Body of pancreas (tissue), 4 donors: Measurements from ENCODE around the gene ELL2. TPM values are rescaled to one million over a fixed set of nuclear protein-coding genes. Genes with fewer than 3 reads are reported as not detected.

Experiments
- ATAC-seq: fragments of 150-250 bp; one replicate; pipeline ENCODE4 v1.9.1; 2016
- DNase-seq, 4 donors: peaks; one replicate each; pipeline ENCODE4 v3.0.0-alpha.2; 2019
- H3K27ac ChIP-seq, 4 donors: fragments of 200-600 bp; sonication (generic); 1 replicate in 3 of 4; 2 replicates in 1 of 4; pipeline versions ENCODE4 v1.5.1 to v1.6.1; 2016 to 2019; ENCODE audit warnings: mild to moderate bottlenecking in 1 of 4, mixed read lengths in 1 of 4, moderate library complexity in 1 of 4
- H3K27me3 ChIP-seq, 2 donors: fragments of 200-600 bp; sonication (generic); one replicate each; pipeline ENCODE4 v1.6.0; 2016; ENCODE audit warnings: mild to moderate bottlenecking in 1 of 2
- H3K36me3 ChIP-seq, 2 donors: fragments of 200-600 bp; sonication (generic); replicated peaks in 1 of 2; 2 replicates each; pipeline ENCODE4 v1.5.1; 2016; ENCODE audit warnings: low read depth in 2 of 2; ENCODE audit not compliant: insufficient read depth in 1 of 2
- H3K4me1 ChIP-seq: fragments of 200-600 bp; sonication (generic); one replicate; pipeline ENCODE4 v1.6.0; 2016
- H3K4me3 ChIP-seq, 2 donors: fragments of 200-600 bp; sonication (generic); 1 replicate in 1 of 2; 2 replicates in 1 of 2; pipeline ENCODE4 v1.5.1; 2016 to 2019
- H3K9me3 ChIP-seq, 3 donors: fragments of 200-600 bp; sonication (generic); 1 replicate in 2 of 3; 2 replicates in 1 of 3; pipeline ENCODE4 v1.5.1; 2016
- POLR2A ChIP-seq, 3 donors: fragments of 450-650 bp; IDR thresholded peaks; one replicate each; pipeline ENCODE4 v1.6.1; 2016; ENCODE audit warnings: antibody characterized with exemption in 3 of 3, mild to moderate bottlenecking in 2 of 3
- WGBS, 2 donors: methylation state at CpG; one replicate each; pipeline ENCODE4 v1.1.5; 2017; 5-methylcytosine and 5-hydroxymethylcytosine counted together
- intact Hi-C: fragments of 100-400 bp; cut with DNase I; formaldehyde crosslinking; loops from one replicate; pipeline ENCODE4 v1.15.1; 2023
- total RNA-seq, 2 donors: library from RNA; depleted of rRNA; stranded (reverse); fragments of >200 nt; gene quantifications; one replicate each; pipeline ENCODE4 v1.1.0, GENCODE V29; 2016
- TF ChIP-seq, protein P1 (sequence below), 7 experiments: fragments of 450-650 bp in 4 of 7; fragments of 200-600 bp in 3 of 7; sonication (generic) in 3 of 7; IDR thresholded peaks; one replicate each; pipeline ENCODE4 v1.5.1; 2016 to 2019; ENCODE audit warnings: antibody characterized with exemption in 7 of 7

The ELL2 gene
- total RNA-seq, 2 donors from 2014 or later: 100 to 104 TPM

DNA sequence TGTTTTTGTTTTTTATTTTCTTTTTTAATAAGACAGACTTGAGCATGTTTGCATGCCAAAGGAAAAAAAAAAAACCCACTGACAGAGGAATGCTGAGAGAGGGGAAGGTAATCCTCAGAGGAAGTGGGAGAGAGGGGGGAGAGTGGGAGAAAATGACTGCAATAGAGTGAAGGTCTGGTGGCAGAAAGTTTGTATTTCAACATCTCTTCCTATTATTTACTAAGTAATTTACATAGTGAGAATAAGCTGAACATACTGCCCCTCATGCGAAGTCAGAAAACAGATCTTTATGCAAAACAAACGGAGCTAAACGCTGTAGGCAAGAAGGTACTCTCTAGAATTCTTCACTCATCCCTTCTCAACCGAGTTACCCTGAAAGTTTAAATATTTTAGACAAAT, 45.0 kb downstream of the ELL2 start:
- peak overlapping the region in 1 of 4 donors; percentile 17 for H3K27ac ChIP-seq

DNA sequence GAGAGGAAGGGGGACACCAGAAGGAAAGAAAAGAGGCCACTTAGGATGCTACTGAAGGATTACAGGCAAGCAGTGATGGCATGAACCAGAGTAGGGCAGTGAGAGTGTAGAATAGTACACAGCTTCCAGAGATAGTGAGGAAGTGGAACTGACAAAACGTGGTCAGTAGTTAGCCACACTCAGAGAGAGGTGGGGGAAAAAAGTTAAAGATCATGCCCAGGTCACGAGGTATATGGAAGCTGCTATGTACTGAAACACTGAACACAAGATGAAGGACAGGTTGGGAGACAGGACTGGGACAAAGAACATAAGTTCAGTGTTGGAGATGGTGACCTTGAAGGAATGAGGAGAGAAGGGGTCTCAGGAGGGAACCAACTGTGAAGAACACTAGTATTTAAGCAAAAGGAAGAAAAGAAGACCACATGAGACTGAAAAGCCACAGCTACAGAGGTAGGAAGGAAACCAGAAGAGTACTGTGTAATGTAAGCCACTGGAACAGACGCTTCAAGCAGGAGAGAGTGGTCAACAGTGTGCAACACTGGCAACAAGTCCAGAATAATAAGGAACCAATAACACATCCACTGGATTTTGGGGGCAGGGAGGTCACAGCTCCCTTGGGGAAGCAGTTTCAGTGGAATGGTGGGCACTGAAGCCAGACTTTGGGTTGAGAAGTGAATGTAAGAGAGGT, 45.5 kb downstream of the ELL2 start:
- intact Hi-C loops: no loop called here
- H3K4me1 ChIP-seq: peaks cover 46% of the 10 kb centered on the region
- H3K4me3 ChIP-seq: no peak overlapping the region
- peak; percentile 16 for ATAC-seq
- H3K36me3 ChIP-seq: peaks cover 0 to 3% of the 10 kb centered on the region in 2 donors
- 56 to 86% methylated on average over 3 of the region's 3 CpGs for WGBS, 2 donors
- DNase-seq: no peak
- H3K27me3 ChIP-seq: no peaks in the 10 kb centered on the region
- no peaks in the 10 kb centered on the region for H3K9me3 ChIP-seq
- TF ChIP-seq, protein P1, sequence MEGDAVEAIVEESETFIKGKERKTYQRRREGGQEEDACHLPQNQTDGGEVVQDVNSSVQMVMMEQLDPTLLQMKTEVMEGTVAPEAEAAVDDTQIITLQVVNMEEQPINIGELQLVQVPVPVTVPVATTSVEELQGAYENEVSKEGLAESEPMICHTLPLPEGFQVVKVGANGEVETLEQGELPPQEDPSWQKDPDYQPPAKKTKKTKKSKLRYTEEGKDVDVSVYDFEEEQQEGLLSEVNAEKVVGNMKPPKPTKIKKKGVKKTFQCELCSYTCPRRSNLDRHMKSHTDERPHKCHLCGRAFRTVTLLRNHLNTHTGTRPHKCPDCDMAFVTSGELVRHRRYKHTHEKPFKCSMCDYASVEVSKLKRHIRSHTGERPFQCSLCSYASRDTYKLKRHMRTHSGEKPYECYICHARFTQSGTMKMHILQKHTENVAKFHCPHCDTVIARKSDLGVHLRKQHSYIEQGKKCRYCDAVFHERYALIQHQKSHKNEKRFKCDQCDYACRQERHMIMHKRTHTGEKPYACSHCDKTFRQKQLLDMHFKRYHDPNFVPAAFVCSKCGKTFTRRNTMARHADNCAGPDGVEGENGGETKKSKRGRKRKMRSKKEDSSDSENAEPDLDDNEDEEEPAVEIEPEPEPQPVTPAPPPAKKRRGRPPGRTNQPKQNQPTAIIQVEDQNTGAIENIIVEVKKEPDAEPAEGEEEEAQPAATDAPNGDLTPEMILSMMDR (IDR thresholded peaks at IDR 0.05): no peak
- TF ChIP-seq POLR2A (IDR thresholded peaks at IDR 0.05): no peak
- H3K27ac ChIP-seq: peak overlapping the region in 1 of 4 donors; percentile 17

More for the DNA sequence above, 45.0 kb downstream of the ELL2 start:
- Histone ChIP-seq H3K9me3 (no peaks in the 10 kb centered on the region), H3K27me3 (no peaks in the 10 kb centered on the region), H3K36me3 (no peaks in the 10 kb centered on the region), H3K4me3 (no peak overlapping the region), H3K4me1 (peaks cover 48% of the 10 kb centered on the region)
- ATAC-seq: no peak
- intact Hi-C loops: no loop called here
- WGBS, 2 donors: 76 to 84% methylated on average over 4 of the region's 4 CpGs
- TF ChIP-seq, protein P1 (IDR thresholded peaks at IDR 0.05): no peak
- TF ChIP-seq POLR2A (IDR thresholded peaks at IDR 0.05): no peak
- no peak for DNase-seq

DNA sequence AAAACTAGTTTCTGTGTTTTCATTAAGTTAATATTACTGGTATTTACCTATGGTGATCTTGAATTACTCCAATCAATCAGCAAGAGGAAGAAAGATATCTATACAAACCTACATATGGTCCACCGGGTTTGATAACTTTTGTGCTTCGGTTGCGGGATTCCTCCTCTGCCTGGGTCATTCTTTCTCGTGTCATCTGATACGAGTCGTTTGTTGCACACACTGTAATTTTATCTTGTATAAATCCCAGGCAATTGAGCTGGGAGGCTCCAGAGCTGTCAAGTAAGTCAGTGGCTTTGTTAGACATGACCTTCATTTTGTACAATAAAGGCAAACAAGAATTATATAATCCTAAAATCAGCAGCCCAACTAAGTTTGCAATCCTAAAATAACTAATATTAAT, 48.0 kb downstream of the ELL2 start:
- Histone ChIP-seq H3K4me3 (no peak overlapping the region), H3K36me3 (peaks cover 0 to 3% of the 10 kb centered on the region in 2 donors), H3K27ac (no peak overlapping the region), H3K27me3 (no peaks in the 10 kb centered on the region), H3K9me3 (no peaks in the 10 kb centered on the region), H3K4me1 (peaks cover 58% of the 10 kb centered on the region)
- no peak for ATAC-seq
- intact Hi-C loops: no loop called here
- no peak for DNase-seq
- TF ChIP-seq, protein P1 (IDR thresholded peaks at IDR 0.05): no peak
- no peak for TF ChIP-seq POLR2A (IDR thresholded peaks at IDR 0.05)
- WGBS, 2 donors: 39 to 48% methylated on average over 6 of the region's 6 CpGs

DNA sequence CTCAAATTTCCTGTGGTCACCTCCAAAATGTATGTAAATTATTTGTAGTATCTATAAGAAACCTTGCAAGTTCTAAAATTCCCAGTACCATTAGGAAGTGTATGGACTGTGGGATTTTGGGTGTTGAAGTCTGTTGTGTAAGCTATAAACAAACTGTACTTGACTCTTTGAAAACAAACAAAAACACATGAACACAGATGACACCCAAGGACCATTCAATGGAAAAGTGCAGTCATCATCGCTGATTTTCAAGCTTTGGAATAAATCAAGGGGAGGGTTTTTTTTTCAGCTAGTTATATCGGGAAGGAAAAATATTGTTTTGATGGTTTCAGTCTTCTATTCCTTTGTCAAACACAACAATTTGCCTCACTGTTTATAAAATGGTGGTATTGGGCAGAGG, 49.6 kb downstream of the ELL2 start:
- intact Hi-C loops: no loop called here
- H3K4me1 ChIP-seq: peaks cover 56% of the 10 kb centered on the region
- TF ChIP-seq, protein P1 (IDR thresholded peaks at IDR 0.05): no peak
- no peak for TF ChIP-seq POLR2A (IDR thresholded peaks at IDR 0.05)
- H3K27ac ChIP-seq: no peak overlapping the region
- peaks cover 0 to 3% of the 10 kb centered on the region in 2 donors for H3K36me3 ChIP-seq
- ATAC-seq (no peak), DNase-seq (no peak)
- H3K4me3 ChIP-seq: no peak overlapping the region
- H3K9me3 ChIP-seq: no peaks in the 10 kb centered on the region
- H3K27me3 ChIP-seq: no peaks in the 10 kb centered on the region
- 66 to 97% methylated on average over 2 of the region's 2 CpGs for WGBS, 2 donors

DNA sequence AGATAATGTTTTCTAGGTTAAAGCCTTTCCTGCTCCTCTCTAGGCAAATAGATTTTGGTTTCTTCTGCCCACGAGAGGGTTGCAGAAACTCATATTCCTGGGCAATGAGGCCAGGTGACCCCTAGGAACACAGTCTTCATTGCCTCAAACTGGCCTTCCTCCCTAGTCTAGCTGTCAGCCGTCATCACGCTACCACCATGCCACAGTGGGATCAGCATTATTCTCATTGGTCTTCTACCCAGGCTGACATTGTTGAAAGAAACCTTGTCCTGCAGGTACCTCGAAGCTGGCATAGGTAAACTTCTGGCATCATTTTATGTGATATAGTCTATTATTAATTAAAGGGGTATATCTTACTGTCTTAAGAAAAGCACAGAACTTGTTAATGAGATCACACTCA, 51.1 kb downstream of the ELL2 start:
- H3K9me3 ChIP-seq: no peaks in the 10 kb centered on the region
- no peak overlapping the region for H3K4me3 ChIP-seq
- TF ChIP-seq POLR2A (IDR thresholded peaks at IDR 0.05): no peak
- TF ChIP-seq, protein P1 (IDR thresholded peaks at IDR 0.05): no peak
- no peak for ATAC-seq
- no peak overlapping the region for H3K27ac ChIP-seq
- intact Hi-C loops: no loop called here
- no peak for DNase-seq
- no peaks in the 10 kb centered on the region for H3K27me3 ChIP-seq
- WGBS, 2 donors: 61 to 65% methylated on average over 4 of the region's 4 CpGs
- H3K4me1 ChIP-seq: peaks cover 52% of the 10 kb centered on the region
- H3K36me3 ChIP-seq: peaks cover 0 to 5% of the 10 kb centered on the region in 2 donors
